Stimulated activated CD4-positive, alpha-beta T cell treated with anti-CD3 and anti-CD28 coated beads, Interleukin-4, amount 100 ng/mL, for 1 hour (primary cell): ENCODE results near the gene STIM1.
"Not testable (repeated sequence)": the region's sequence is repeated elsewhere in the genome, so short reads cannot be mapped to it uniquely, and the experiment has no call there.

Experiments
- DNase-seq: peaks from one replicate; pipeline ENCODE4 v3.0.0-alpha.2; 2020

STIM1 gene

GRCh38 chr11:4041731-4042391 lies 186.4 kb downstream of the STIM1 start:
- no peak for DNase-seq

- no peak for DNase-seq
Measured at GRCh38 chr11:4044976-4045646, 189.6 kb downstream of the STIM1 start.

- no peak for DNase-seq
Measured at GRCh38 chr11:4048340-4048739, 192.9 kb downstream of the STIM1 start.

- no peak for DNase-seq
Measured at GRCh38 chr11:4049006-4049405, 193.5 kb downstream of the STIM1 start.

GRCh38 chr11:4050138-4050537 lies 194.7 kb downstream of the STIM1 start:
- DNase-seq: no peak

- not testable (repeated sequence) for DNase-seq
Measured at GRCh38 chr11:4053200-4053599, 197.7 kb downstream of the STIM1 start.

GRCh38 chr11:4054643-4055042 lies 199.2 kb downstream of the STIM1 start:
- no peak for DNase-seq

GRCh38 chr11:4059424-4059823 lies 204.0 kb downstream of the STIM1 start:
- no peak for DNase-seq

GRCh38 chr11:4060182-4060923 lies 204.9 kb downstream of the STIM1 start:
- DNase-seq: no peak

GRCh38 chr11:4061700-4062099 lies 206.2 kb downstream of the STIM1 start:
- DNase-seq: no peak

- no peak for DNase-seq
Measured at GRCh38 chr11:4063348-4063747, 207.9 kb downstream of the STIM1 start.

GRCh38 chr11:4064278-4064955 lies 209.0 kb downstream of the STIM1 start:
- no peak for DNase-seq

- no peak for DNase-seq
Measured at GRCh38 chr11:4065086-4065485, 209.6 kb downstream of the STIM1 start.

- DNase-seq: no peak
Measured at GRCh38 chr11:4065601-4066377, 210.3 kb downstream of the STIM1 start.

GRCh38 chr11:4066910-4067309 lies 211.4 kb downstream of the STIM1 start:
- no peak for DNase-seq

- no peak for DNase-seq
Measured at GRCh38 chr11:4068962-4069361, 213.5 kb downstream of the STIM1 start.

GRCh38 chr11:4071325-4071724 lies 215.9 kb downstream of the STIM1 start:
- DNase-seq: no peak

GRCh38 chr11:4071914-4072313 lies 216.4 kb downstream of the STIM1 start:
- no peak for DNase-seq

GRCh38 chr11:4072668-4073285 lies 217.3 kb downstream of the STIM1 start:
- no peak for DNase-seq

GRCh38 chr11:4074266-4074665 lies 218.8 kb downstream of the STIM1 start:
- DNase-seq: no peak

GRCh38 chr11:4076774-4077173 lies 221.3 kb downstream of the STIM1 start:
- DNase-seq: no peak

GRCh38 chr11:4083198-4083597 lies 227.7 kb downstream of the STIM1 start:
- no peak for DNase-seq
